GM12878 (cell line): ENCODE data around the gene RALGAPB. TPM values are rescaled to one million over a fixed set of nuclear protein-coding genes. Genes with fewer than 3 reads are reported as not detected.

ENCODE experiments used
- ATAC-seq: fragments of 200-7000 bp; cut with Tn5 transposase; 3 replicates; pipeline ENCODE4 v1.9.1; 2020; ENCODE audit warnings: mild to moderate bottlenecking, moderate library complexity
- BruUV-seq: library from RNA; stranded (reverse); fragments of 400-500 nt; replicated peaks from 2 replicates; lab custom pipeline; 2021; lab: Mats Ljungman, UMichigan
- CTCF ChIA-PET: fragments of 300-600 bp; sonication (Branson Sonifier 250); formaldehyde crosslinking; extraction: SDS; loops from one replicate; lab custom pipeline; 2021; ENCODE audit warnings: inconsistent platforms; lab: Yijun Ruan, JAX
- POLR2A ChIA-PET: fragments of 350-600 bp; formaldehyde crosslinking; extraction: SDS; loops from one replicate; lab custom pipeline; 2021; ENCODE audit warnings: inconsistent platforms; lab: Charles Lee
- RAD21 ChIA-PET: fragments of 300-600 bp; sonication (Branson Sonifier 250); formaldehyde crosslinking; loops from one replicate; lab custom pipeline; 2023; ENCODE audit warnings: antibody characterized with exemption; ENCODE audit not compliant: unreplicated experiment; lab: Charles Lee
- SMC1A ChIA-PET: fragments of 300-600 bp; sonication (Branson Sonifier 250); formaldehyde crosslinking; loops from one replicate; lab custom pipeline; 2023; ENCODE audit not compliant: unreplicated experiment, uncharacterized antibody; lab: Charles Lee
- DNase-seq: peaks from one replicate; pipeline ENCODE4 v3.0.0-alpha.2; 2011; ENCODE audit warnings: low read depth, low spot score
- FAIRE-seq: peaks from 3 replicates; lab custom pipeline; 2011; peaks lifted over from hg19 to GRCh38; lab: Jason Lieb, UNC
- H2AFZ ChIP-seq: 2 replicates; pipeline ENCODE4 v1.6.0; 2011; ENCODE audit warnings: low read depth, low read length, control low read depth; ENCODE audit not compliant: control insufficient read depth
- H3K27ac ChIP-seq: 2 replicates; pipeline ENCODE4 v1.5.1; 2011; ENCODE audit warnings: control low read depth; ENCODE audit not compliant: control insufficient read depth, insufficient read depth
- H3K27me3 ChIP-seq, 2 experiments: replicated peaks in 1 of 2; 2 replicates each; pipeline versions ENCODE4 v1.6.0 to v1.6.1; 2011; ENCODE audit warnings: low read length in 1 of 2; ENCODE audit not compliant: control insufficient read depth in 2 of 2, insufficient read depth in 2 of 2
- H3K36me3 ChIP-seq, 2 experiments: 2 replicates each; pipeline ENCODE4 v1.5.1; 2011; ENCODE audit warnings: low read length in 1 of 2; ENCODE audit not compliant: control insufficient read depth in 2 of 2, insufficient read depth in 2 of 2
- H3K4me1 ChIP-seq: 2 replicates; pipeline ENCODE4 v1.6.1; 2011; ENCODE audit warnings: mild to moderate bottlenecking, low read length, moderate library complexity, mixed read lengths; ENCODE audit not compliant: control insufficient read depth, insufficient read depth
- H3K4me2 ChIP-seq: 2 replicates; pipeline ENCODE4 v1.6.0; 2011; ENCODE audit warnings: control low read depth; ENCODE audit not compliant: control insufficient read depth, insufficient read depth
- H3K4me3 ChIP-seq: fragments of 200-600 bp; sonication (generic); 2 replicates; pipeline ENCODE4 v1.5.1; 2016
- H3K79me2 ChIP-seq: 2 replicates; pipeline ENCODE4 v1.6.0; 2011; ENCODE audit warnings: low read length; ENCODE audit not compliant: control insufficient read depth, insufficient read depth
- H3K9ac ChIP-seq: 2 replicates; pipeline ENCODE4 v1.8.0; 2011; ENCODE audit warnings: low read length, control low read depth, mixed read lengths; ENCODE audit not compliant: control insufficient read depth, insufficient read depth
- H3K9me3 ChIP-seq: replicated peaks from 3 replicates; pipeline ENCODE4 v1.5.1; 2011; ENCODE audit warnings: mild to moderate bottlenecking, low read length; ENCODE audit not compliant: control insufficient read depth, insufficient read depth
- H4K20me1 ChIP-seq: 2 replicates; pipeline ENCODE4 v1.6.0; 2011; ENCODE audit not compliant: control insufficient read depth, insufficient read depth
- REST ChIP-seq: IDR thresholded peaks from 2 replicates; pipeline ENCODE4 v1.6.1; 2012; ENCODE audit warnings: mild to moderate bottlenecking, low read depth, low read length
- YBX1 ChIP-seq: fragments of 450-650 bp; IDR thresholded peaks from 2 replicates; pipeline ENCODE4 v1.6.1; 2016; ENCODE audit warnings: antibody characterized with exemption
- WGBS: methylation state at CpG from one replicate; pipeline ENCODE4 v1.1.6; 2016; ENCODE audit warnings: low lambda C conversion rate; ENCODE audit not compliant: insufficient replicate concordance, insufficient coverage; ENCODE audit errors: missing lambda C conversion rate; 5-methylcytosine and 5-hydroxymethylcytosine counted together
- in situ Hi-C: fragments of 300-500 bp; cut with MboI; formaldehyde crosslinking; loops from 9 replicates; pipeline ENCODE4 v1.14.3; 2018; ENCODE audit warnings: mixed read lengths
- intact Hi-C: fragments of 100-400 bp; cut with micrococcal nuclease; formaldehyde crosslinking; loops from one replicate; pipeline ENCODE4 v1.14.2; 2022; ENCODE audit not compliant: unreplicated experiment
- polyA plus RNA-seq, 11 experiments: library from polyadenylated mRNA; depleted of rRNA in 4 of 11; unstranded in 6 of 11; stranded (reverse) in 5 of 11; fragments of >200 nt; fragmentation: Nextera tagmentation in 4 of 11; fragmentation: Illumina TruSeq in 1 of 11; extraction: Ambion mirVana in 4 of 11; extraction: Trizol in 1 of 11; gene quantifications; 1 replicate in 1 of 11; 2 replicates in 10 of 11; pipeline versions ENCODE4 v1.2.1 to v1.2.3, GENCODE V29; 2011 to 2016; ENCODE audit warnings: inconsistent platforms in 2 of 11, missing spikeins in 2 of 11, low read depth in 1 of 11
- total RNA-seq, 4 experiments: library from RNA; depleted of rRNA in 3 of 4; stranded (reverse); fragments of >200 nt in 3 of 4; fragmentation: Illumina TruSeq in 1 of 4; extraction: Trizol in 1 of 4; gene quantifications; 2 replicates each; pipeline versions ENCODE4 v1.2.1 to v1.2.3, GENCODE V29; 2013 to 2021

RALGAPB gene
- total and polyA plus RNA-seq, 10 of the 15 experiments (the other 5 are each of a cell fraction or from before 2014, with no cell fraction given): 3.7 to 23.2 (median 15.5) TPM

- RAD21 ChIA-PET: interaction anchor here (1.1 to 2.9 kb wide), 2 partner anchors 18 to 20 kb away, joined by 3 to 9 read pairs; partner anchors contain the start of genes RALGAPB and SNHG17
- peaks cover 18% of the 10 kb centered on the region for H3K4me1 ChIP-seq
- H3K9me3 ChIP-seq: no peaks in the 10 kb centered on the region
- CTCF ChIA-PET: interaction anchor here (1.3 to 2.3 kb wide), 2 partner anchors 18 to 20 kb away, joined by 3 to 17 read pairs; partner anchors contain the start of genes RALGAPB and SNHG17
- H2AFZ ChIP-seq: no peak overlapping the region
- peaks cover 4% of the 10 kb centered on the region for H3K79me2 ChIP-seq
- TF ChIP-seq REST: no peak
- TF ChIP-seq YBX1: no peak
- no peaks in the 10 kb centered on the region for H4K20me1 ChIP-seq
- no peaks in the 10 kb centered on the region for H3K27me3 ChIP-seq
- WGBS: 96% methylated on average over 18 of the region's 19 CpGs
- H3K4me3 ChIP-seq: no peak overlapping the region
- in situ Hi-C loops (no loop called here), intact Hi-C loops (no loop called here)
- no TSS peak for BruUV-seq
- POLR2A ChIA-PET: no interaction called here
- ATAC-seq (no peak), FAIRE-seq (no peak), DNase-seq (no peak)
- no peak overlapping the region for H3K9ac ChIP-seq
- H3K4me2 ChIP-seq: no peak overlapping the region; the same call in 1 of the 2 replicates
- H3K27ac ChIP-seq: no peak overlapping the region
- SMC1A ChIA-PET: interaction anchor here (1.0 to 1.2 kb wide), 3 partner anchors 19 to 26 kb away, joined by 3 to 5 read pairs (median 5); partner anchors contain the start of gene RALGAPB
- peaks cover 0 to 15% of the 10 kb centered on the region in 2 experiments; a peak in 1 of 4 replicates for H3K36me3 ChIP-seq
Measured at GRCh38 chr20:38452880-38453624, 19.6 kb upstream of the RALGAPB start.
